B cell (primary cell): ENCODE results near the gene MPZL1.

ENCODE experiments used
- EZH2 ChIP-seq: IDR thresholded peaks from 2 replicates; pipeline ENCODE4 v1.6.1; 2012; ENCODE audit warnings: borderline replicate concordance, low read depth, mild to moderate bottlenecking, moderate library complexity, low read length; ENCODE audit not compliant: insufficient read depth, poor library complexity, severe bottlenecking
- TF ChIP-seq, protein P1 (sequence below): fragments of 200-600 bp; IDR thresholded peaks from one replicate; pipeline ENCODE4 v1.8.0; 2022; ENCODE audit warnings: antibody characterized with exemption, mild to moderate bottlenecking

GRCh38 chr1:167763525-167764220 is 41.9 kb downstream of the MPZL1 start:
- TF ChIP-seq, protein P1, sequence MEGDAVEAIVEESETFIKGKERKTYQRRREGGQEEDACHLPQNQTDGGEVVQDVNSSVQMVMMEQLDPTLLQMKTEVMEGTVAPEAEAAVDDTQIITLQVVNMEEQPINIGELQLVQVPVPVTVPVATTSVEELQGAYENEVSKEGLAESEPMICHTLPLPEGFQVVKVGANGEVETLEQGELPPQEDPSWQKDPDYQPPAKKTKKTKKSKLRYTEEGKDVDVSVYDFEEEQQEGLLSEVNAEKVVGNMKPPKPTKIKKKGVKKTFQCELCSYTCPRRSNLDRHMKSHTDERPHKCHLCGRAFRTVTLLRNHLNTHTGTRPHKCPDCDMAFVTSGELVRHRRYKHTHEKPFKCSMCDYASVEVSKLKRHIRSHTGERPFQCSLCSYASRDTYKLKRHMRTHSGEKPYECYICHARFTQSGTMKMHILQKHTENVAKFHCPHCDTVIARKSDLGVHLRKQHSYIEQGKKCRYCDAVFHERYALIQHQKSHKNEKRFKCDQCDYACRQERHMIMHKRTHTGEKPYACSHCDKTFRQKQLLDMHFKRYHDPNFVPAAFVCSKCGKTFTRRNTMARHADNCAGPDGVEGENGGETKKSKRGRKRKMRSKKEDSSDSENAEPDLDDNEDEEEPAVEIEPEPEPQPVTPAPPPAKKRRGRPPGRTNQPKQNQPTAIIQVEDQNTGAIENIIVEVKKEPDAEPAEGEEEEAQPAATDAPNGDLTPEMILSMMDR = no peak
- no peak for TF ChIP-seq EZH2
